Cerebellar cortex (tissue), 1 donor: ENCODE data around the gene FAAH.
A peak's percentile ranks its signal among the peaks of the same experiment; 100 is the strongest.

Experiments
- DNase-seq: peaks from one replicate; pipeline ENCODE4 v3.0.0-alpha.2; 2015; ENCODE audit warnings: low spot score

FAAH gene

GRCh38 chr1:46401154-46401913 lies 7.2 kb downstream of the FAAH start:
- no peak for DNase-seq

DNA sequence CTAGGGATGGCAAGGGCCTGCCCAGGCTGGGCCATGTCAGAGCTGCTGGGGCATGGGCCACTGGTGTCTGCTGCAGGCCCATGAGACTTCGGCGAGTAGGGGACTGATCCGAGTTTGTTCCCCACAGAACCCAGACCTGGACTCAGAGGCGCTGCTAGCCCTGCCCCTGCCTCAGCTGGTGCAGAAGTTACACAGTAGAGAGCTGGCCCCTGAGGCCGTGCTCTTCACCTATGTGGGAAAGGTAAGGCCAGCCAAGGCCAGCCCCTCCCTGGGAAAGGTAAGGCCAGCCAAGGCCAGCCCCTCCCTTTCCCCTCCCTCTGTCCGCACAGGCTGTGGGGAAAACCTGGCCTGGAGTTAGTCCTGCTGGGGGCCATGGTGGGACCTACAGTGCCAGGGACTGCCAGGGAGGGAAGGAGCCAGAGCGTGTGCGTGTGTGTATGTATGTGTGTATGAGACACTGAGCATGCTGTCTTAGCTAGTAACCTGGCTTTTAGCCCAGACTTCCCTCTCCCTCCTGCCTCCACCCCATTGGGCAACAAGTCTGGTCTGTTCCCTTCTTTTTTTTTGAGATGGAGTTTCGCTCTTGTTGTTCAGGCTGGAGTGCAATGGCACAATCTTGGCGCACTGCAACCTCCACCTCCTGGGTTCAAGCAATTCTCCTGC lies 8.0 kb downstream of the FAAH start:
- DNase-seq = peak; percentile 97

- DNase-seq = no peak
These were observed 9.8 kb downstream of the FAAH start for GRCh38 chr1:46403916-46404315.

DNA sequence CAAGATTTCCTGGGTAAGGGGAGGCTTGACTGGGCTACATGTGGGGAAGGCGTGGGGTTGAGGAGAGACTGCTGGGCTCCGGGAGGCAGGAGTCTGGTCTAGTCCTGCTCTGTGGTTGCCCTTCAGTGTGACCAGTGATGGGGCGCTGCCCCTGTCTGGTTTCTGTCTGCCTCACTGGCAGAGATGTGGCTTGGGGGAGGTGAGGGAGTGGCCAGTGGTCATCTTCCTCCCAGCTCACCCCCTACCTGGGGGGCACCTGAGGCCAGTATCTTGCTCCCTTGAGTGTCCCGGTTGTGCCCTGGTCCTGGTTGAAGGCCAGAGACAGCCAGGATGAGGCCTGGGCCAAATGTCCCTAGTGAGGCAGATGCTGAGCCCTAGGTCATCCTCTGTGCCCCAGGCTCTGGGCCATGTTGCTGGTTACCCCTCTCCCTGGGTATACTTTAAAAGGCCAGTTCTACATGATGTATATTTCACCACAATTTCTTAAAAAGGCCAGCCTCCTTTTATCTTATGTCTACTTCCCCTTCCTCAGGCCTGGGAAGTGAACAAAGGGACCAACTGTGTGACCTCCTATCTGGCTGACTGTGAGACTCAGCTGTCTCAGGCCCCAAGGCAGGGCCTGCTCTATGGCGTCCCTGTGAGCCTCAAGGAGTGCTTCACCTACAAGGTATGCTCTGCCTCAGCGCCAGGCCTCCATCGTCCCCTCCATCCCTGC lies 10.5 kb downstream of the FAAH start:
- DNase-seq = no peak

DNA sequence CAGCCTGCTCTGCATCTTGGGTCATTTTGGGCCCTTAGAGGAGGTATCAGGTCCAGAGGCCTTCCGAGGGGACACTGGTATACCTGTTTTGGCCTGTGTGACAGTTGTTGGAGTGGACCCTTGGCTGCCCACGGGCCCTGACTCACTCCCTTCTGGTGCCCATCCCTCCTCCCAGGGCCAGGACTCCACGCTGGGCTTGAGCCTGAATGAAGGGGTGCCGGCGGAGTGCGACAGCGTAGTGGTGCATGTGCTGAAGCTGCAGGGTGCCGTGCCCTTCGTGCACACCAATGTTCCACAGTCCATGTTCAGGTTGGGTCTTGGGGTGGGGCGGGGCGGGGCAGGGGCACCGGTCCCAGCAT lies 11.1 kb downstream of the FAAH start:
- no peak for DNase-seq

DNA sequence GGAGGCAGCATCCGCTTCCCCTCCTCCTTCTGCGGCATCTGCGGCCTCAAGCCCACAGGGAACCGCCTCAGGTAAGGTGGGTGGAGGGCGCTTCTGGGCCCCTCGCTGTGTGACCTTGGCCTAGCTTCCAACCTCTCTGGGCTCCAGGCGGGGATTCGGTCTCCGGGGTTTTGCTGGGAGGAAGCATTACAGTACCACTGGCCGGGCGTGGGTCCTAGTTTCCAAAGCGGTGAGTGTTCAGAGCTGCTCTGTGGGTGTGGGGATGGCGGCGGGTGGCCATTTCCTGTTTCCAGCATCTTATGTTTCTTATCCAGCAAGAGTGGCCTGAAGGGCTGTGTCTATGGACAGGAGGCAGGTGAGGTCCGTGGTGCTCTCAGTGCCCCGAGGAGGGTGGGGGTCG lies 11.6 kb downstream of the FAAH start:
- DNase-seq = no peak

DNA sequence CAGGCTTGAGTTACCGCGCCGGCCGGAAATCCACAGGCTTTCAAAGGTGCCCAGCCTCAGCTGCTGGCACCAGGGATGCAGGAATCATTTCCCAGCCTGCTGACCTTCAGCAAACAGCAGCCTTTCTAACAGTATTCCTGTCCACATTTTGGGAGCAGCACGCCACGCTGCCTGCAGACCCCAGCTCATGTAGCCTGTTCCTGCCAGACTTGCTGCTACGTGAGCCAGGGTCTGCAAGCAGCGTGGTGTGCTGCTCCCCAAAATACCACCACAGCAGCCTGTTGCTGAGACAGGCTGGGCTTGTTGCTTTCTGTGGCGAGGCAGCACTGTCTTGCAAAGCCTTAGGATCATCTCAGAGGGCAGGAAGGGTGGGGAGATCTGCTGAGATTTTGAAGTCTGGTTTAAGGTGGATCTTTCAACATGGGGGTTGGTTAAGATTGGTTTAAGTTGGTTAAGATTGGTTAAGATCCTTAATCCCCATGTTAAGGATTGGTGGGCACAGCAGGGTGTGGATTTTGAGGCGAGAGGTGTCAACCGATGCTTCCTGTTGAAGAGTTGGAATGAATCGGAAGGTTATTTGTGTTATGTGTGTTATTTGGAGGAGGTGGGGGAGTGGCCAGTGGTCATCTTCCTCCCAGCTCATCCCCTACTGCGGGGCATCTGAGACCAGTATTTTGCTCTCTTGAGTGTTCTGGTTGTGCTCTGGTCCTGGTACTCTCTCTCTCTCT lies 12.9 kb downstream of the FAAH start:
- peak; percentile 24 for DNase-seq

- no peak for DNase-seq
These were observed 13.5 kb downstream of the FAAH start for GRCh38 chr1:46407636-46408035.

DNA sequence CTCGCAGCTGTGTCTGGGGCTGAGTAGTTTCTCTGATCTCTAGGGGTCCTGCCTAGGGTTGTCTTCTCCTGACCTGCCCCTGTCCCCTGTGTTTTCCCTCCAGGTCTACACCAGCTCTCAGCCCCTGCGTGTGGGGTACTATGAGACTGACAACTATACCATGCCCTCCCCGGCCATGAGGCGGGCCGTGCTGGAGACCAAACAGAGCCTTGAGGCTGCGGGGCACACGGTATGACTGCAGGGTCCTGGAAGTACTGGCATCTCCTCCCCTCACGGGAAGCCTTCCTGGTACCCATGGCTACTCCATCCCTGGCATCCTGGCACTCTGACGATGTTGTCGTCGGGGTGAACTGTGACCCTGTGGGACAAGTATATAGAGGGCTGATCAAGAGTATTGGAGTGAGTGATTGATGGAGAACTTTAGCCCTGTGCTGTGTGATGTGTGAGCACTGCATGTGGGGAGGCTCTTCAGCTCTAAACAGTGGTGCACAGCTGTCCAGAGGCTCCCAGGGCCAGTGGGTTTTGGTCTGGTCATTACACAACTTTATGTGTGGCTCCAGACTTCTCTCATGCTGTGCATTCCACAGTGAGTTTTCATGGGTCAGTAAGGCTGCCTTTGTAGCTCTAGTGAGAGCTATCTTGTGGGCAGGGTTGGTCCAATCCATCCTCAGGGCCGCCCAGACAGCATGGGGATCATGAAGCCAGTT lies 14.4 kb downstream of the FAAH start:
- DNase-seq = no peak

GRCh38 chr1:46409063-46409372 lies 14.9 kb downstream of the FAAH start:
- DNase-seq = no peak

GRCh38 chr1:46410156-46411009 lies 16.3 kb downstream of the FAAH start:
- no peak for DNase-seq

GRCh38 chr1:46411010-46411405 lies 16.9 kb downstream of the FAAH start:
- DNase-seq = no peak

GRCh38 chr1:46411601-46412341 lies 17.7 kb downstream of the FAAH start:
- no peak for DNase-seq

DNA sequence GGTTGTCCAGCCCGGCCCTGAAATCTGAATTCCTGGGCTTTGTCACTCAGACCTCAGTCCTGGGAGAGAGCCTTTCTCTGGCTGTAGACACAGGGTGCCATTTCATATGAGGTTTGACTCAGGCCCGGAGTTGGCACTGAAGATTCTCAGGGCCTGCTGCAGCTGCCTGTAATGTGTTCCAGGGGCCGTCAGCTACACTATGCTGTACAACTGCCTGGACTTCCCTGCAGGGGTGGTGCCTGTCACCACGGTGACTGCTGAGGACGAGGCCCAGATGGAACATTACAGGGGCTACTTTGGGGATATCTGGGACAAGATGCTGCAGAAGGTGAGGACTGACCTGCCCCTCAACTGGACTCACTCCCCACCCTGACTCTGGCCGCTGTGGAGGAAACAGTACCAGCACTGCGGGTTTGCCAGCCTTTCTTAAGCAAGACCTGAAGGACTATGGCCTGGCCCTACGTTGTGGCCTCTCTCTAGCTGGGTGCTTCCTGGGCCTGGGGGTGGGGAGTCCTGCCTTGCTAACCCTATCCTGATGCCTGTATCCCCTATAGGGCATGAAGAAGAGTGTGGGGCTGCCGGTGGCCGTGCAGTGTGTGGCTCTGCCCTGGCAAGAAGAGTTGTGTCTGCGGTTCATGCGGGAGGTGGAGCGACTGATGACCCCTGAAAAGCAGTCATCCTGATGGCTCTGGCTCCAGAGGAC lies 18.9 kb downstream of the FAAH start:
- no peak for DNase-seq

- peak; percentile 26 for DNase-seq
These were observed 19.5 kb downstream of the FAAH start for GRCh38 chr1:46413596-46413985.

DNA sequence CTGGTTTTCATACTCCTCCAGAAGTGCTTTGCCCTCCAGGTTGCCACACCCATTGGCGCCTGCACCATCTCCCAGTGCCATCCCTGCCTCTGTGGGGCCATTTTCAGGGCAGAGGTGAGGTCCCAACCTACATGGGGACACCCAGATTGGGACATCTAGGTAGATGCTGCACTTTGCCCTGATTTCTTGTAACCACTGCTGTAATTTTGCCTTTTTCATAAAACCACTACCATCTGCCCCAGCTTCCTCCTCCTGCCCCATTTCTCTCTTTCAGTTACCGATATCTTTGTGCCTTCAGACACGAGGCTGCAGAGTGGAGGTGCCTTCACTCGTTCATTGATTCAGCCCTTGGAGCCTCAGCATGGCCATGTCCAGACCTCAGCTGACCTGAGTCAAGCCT lies 21.4 kb downstream of the FAAH start:
- no peak for DNase-seq

DNA sequence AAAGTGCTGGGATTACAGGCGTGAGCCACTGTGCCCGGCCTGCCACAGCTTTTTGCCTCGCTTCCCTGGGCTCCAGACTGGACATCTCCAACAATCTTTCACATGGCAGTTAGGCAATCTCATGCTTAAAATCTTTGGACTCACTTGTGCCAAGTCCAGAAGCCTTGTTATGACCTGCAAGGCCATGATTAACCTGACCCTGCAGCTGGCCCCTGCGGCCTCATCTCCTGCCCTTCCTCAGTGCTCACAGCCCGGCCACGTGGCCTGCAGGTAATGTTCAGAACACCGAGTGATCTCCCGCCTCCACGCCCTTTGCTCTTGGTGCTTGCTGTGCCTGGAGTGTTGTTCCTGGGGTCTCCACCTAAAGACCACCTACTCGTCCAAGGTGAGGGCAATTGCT lies 24.9 kb downstream of the FAAH start:
- DNase-seq = no peak

DNA sequence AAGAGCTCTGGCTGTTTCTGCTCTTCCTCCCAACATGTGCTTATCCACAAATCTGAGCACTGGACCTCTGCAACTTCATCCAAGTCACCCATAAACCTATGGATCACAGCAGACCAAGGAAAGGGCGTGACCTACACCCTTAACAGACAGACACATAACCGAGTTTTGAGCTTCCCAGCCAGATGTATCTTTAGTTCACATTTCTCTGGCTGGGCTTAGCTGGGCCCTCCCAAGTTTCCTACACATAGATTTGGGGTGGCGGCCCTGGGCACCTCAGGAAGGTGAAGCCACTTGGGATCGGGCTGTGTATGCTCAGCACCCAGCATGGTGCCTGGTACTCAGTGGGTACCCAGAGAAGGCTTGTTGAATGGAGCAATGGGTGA lies 26.4 kb downstream of the FAAH start:
- DNase-seq = no peak

DNA sequence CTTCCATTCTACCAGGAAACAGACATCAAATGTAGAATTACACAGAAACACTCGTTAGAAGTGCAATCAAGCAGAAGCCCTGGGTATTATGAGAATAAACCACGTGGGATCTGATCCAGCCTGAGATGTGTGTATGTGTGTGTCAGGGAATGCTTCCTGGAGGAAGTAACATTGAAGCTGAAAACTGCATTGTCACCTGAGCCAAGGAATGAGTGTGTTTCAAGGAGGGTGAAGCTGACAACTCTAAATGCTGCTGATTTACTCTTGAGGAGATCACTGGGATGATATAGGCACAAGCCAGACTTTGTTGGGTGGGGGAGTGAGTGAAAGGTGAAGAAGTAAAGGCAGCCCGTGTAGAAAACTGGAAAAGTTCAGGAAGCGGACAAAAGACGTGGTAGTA lies 27.6 kb downstream of the FAAH start:
- DNase-seq = no peak
